A673 (cell line): ENCODE results near the gene CFAP90. TPM values are rescaled to one million over a fixed set of nuclear protein-coding genes. Genes with fewer than 3 reads are reported as not detected.

ENCODE experiments used
- BruUV-seq: library from RNA; stranded (reverse); fragments of 400-500 nt; replicated peaks from 2 replicates; lab custom pipeline; 2021; lab: Mats Ljungman, UMichigan
- CTCF ChIA-PET: fragments of 300-600 bp; sonication (Branson Sonifier 250); formaldehyde crosslinking; loops from one replicate; lab custom pipeline; 2022; ENCODE audit warnings: antibody characterized with exemption; lab: Charles Lee
- POLR2A ChIA-PET: fragments of 300-600 bp; sonication (Branson Sonifier 250); formaldehyde crosslinking; loops from one replicate; lab custom pipeline; 2022; ENCODE audit warnings: antibody characterized with exemption; ENCODE audit not compliant: low non-redundant PET; lab: Charles Lee
- DNase-seq: peaks from one replicate; pipeline ENCODE4 v3.0.0-alpha.2; 2015; ENCODE audit warnings: low spot score
- H3K27ac ChIP-seq: fragments of 200-600 bp; sonication (generic); 2 replicates; pipeline ENCODE4 v1.5.1; 2016; ENCODE audit warnings: mixed run types, low read depth, mild to moderate bottlenecking, mixed read lengths, antibody characterized with exemption, low read length; ENCODE audit not compliant: poor library complexity, severe bottlenecking
- H3K27me3 ChIP-seq: fragments of 200-600 bp; sonication (generic); replicated peaks from 2 replicates; pipeline ENCODE4 v1.6.1; 2017; ENCODE audit warnings: mixed run types, low read depth, mild to moderate bottlenecking, mixed read lengths, antibody characterized with exemption, low read length; ENCODE audit not compliant: insufficient read depth, poor library complexity
- H3K36me3 ChIP-seq: fragments of 200-600 bp; sonication (generic); 2 replicates; pipeline ENCODE4 v1.6.1; 2016; ENCODE audit warnings: mixed run types, mild to moderate bottlenecking, mixed read lengths, antibody characterized with exemption, low read length; ENCODE audit not compliant: insufficient read depth, poor library complexity, severe bottlenecking
- H3K4me1 ChIP-seq: fragments of 200-600 bp; sonication (generic); 2 replicates; pipeline ENCODE4 v1.6.1; 2017; ENCODE audit warnings: mixed run types, mild to moderate bottlenecking, mixed read lengths, antibody characterized with exemption, low read length; ENCODE audit not compliant: insufficient read depth, poor library complexity, severe bottlenecking
- H3K4me3 ChIP-seq: fragments of 200-600 bp; sonication (generic); 2 replicates; pipeline ENCODE4 v1.5.1; 2016; ENCODE audit warnings: low read depth, mixed run types, mild to moderate bottlenecking, mixed read lengths, low read length; ENCODE audit not compliant: poor library complexity, severe bottlenecking
- H3K9me3 ChIP-seq: fragments of 200-600 bp; sonication (generic); 2 replicates; pipeline ENCODE4 v1.6.1; 2016; ENCODE audit warnings: mixed run types, low read depth, mild to moderate bottlenecking, mixed read lengths, antibody characterized with exemption, low read length; ENCODE audit not compliant: poor library complexity, severe bottlenecking
- CTCF ChIP-seq: fragments of 300-800, 200-600 bp; sonication (generic); conservative IDR thresholded peaks from 2 replicates; pipeline ENCODE4 v1.5.1; 2017; ENCODE audit warnings: low read depth, mild to moderate bottlenecking, antibody characterized with exemption, low read length, moderate library complexity, mixed read lengths
- EZH2 ChIP-seq: fragments of 200-600 bp; sonication (generic); IDR thresholded peaks from 2 replicates; pipeline ENCODE4 v1.6.1; 2017; ENCODE audit warnings: borderline replicate concordance, low read depth, mild to moderate bottlenecking, mixed read lengths, antibody characterized with exemption, low read length; ENCODE audit not compliant: poor library complexity, severe bottlenecking
- intact Hi-C: fragments of 100-400 bp; cut with micrococcal nuclease; formaldehyde crosslinking; loops from one replicate; pipeline ENCODE4 v1.10.0; 2022; ENCODE audit not compliant: unreplicated experiment
- total RNA-seq: library from RNA; stranded (reverse); gene quantifications from 2 replicates; pipeline ENCODE4 v1.2.3, GENCODE V29; 2021

CFAP90 gene
- total RNA-seq, 1 experiment from 2014 or later = not detected

DNA sequence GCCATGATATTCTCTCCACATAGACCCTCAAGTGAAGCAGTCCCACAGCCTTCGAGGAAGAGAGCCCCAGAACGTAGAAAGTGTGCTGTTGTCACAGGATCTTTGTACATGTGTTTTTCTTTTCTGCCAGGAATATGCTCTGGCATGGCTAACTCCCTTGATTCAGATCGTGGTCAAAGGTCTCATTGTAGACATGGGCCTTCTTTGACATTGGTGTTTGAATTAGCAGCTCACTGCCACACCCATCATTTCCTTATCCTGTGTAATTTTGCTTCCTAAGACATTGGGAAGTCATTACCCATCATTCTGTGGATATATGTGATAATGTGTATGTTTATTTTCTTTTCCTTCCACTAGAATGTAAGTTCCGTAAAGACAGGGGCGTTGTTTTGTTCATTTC lies 43.5 kb upstream of the CFAP90 start:
- H3K36me3 ChIP-seq = peaks cover 85% of the 10 kb centered on the region
- H3K4me1 ChIP-seq = no peaks in the 10 kb centered on the region
- H3K27me3 ChIP-seq = no peaks in the 10 kb centered on the region
- no peak for TF ChIP-seq CTCF
- no peak for TF ChIP-seq EZH2
- POLR2A ChIA-PET = no interaction called here
- BruUV-seq = no TSS peak
- CTCF ChIA-PET = no interaction called here
- no peaks in the 10 kb centered on the region for H3K9me3 ChIP-seq
- DNase-seq = no peak
- H3K4me3 ChIP-seq = no peak overlapping the region
- H3K27ac ChIP-seq = no peak overlapping the region
- intact Hi-C loops = no loop called here

DNA sequence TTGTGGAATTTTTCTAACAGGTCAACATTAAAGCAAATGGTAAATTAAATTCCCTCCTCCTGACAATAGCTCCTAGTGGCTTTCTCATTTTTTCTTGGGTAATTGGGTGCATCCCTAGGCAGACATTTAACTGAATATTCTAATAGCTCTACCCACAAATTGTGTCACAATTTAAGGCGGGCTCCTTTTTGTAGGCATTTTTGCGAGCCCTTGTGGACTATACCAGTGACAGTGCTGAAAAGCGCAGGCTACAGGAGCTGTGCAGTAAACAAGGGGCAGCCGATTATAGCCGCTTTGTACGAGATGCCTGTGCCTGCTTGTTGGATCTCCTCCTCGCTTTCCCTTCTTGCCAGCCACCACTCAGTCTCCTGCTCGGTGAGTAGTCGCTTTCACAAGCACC lies 38.0 kb upstream of the CFAP90 start:
- no peaks in the 10 kb centered on the region for H3K27me3 ChIP-seq
- H3K27ac ChIP-seq = no peak overlapping the region
- BruUV-seq = no TSS peak
- intact Hi-C loops = no loop called here
- ChIA-PET POLR2A (no interaction called here), CTCF (no interaction called here)
- H3K4me3 ChIP-seq = no peak overlapping the region
- no peak for TF ChIP-seq CTCF
- TF ChIP-seq EZH2 = no peak
- H3K9me3 ChIP-seq = no peaks in the 10 kb centered on the region
- no peaks in the 10 kb centered on the region for H3K4me1 ChIP-seq
- peaks cover 80% of the 10 kb centered on the region for H3K36me3 ChIP-seq
- no peak for DNase-seq

- DNase-seq = peak; percentile 70
- TF ChIP-seq CTCF (peak; percentile 66), EZH2 (no peak)
- Histone ChIP-seq H3K4me1 (peaks cover 9% of the 10 kb centered on the region), H3K27me3 (no peaks in the 10 kb centered on the region), H3K9me3 (no peaks in the 10 kb centered on the region), H3K36me3 (peaks cover 79% of the 10 kb centered on the region), H3K27ac (no peak overlapping the region), H3K4me3 (no peak overlapping the region)
- intact Hi-C loops = no loop called here
- BruUV-seq = no TSS peak
- ChIA-PET POLR2A (no interaction called here), CTCF (interaction anchor here (1.1 kb wide), 3 partner anchors 10 to 31 kb away, joined by 3 read pairs; no protein-coding TSS in a partner anchor)
Observed at GRCh38 chr5:7886849-7887475, 36.0 kb upstream of the CFAP90 start.
